VCaP (cell line): ENCODE data around the gene AUTS2.

ENCODE experiments used
- H3K27ac ChIP-seq: fragments of 450-650 bp; 2 replicates; pipeline ENCODE4 v1.5.1; 2017
- TF ChIP-seq, protein P1 (sequence below): fragments of 450-650 bp; conservative IDR thresholded peaks from 2 replicates; pipeline ENCODE4 v1.5.1; 2017; ENCODE audit warnings: mild to moderate bottlenecking, moderate library complexity

The AUTS2 gene

DNA sequence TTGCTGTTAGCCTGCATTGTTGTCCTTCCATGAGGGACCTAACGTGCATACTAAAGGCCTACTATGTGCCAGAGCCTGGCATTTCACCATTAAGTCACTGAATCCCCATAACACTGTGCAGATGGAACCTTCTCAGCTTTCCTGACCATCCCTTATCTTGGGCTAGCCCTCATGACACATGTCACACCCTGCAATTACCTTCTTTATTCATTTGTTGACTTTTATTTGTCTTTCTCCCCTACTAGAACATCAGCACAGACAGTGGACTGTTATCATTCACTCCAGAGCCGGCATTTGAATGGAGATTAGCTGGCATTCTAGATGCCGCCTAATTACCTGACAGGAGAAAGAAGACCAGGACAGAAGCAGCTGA is 1062.5 kb downstream of the AUTS2 start:
- TF ChIP-seq, protein P1, sequence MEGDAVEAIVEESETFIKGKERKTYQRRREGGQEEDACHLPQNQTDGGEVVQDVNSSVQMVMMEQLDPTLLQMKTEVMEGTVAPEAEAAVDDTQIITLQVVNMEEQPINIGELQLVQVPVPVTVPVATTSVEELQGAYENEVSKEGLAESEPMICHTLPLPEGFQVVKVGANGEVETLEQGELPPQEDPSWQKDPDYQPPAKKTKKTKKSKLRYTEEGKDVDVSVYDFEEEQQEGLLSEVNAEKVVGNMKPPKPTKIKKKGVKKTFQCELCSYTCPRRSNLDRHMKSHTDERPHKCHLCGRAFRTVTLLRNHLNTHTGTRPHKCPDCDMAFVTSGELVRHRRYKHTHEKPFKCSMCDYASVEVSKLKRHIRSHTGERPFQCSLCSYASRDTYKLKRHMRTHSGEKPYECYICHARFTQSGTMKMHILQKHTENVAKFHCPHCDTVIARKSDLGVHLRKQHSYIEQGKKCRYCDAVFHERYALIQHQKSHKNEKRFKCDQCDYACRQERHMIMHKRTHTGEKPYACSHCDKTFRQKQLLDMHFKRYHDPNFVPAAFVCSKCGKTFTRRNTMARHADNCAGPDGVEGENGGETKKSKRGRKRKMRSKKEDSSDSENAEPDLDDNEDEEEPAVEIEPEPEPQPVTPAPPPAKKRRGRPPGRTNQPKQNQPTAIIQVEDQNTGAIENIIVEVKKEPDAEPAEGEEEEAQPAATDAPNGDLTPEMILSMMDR = no peak
- no peak overlapping the region for H3K27ac ChIP-seq

DNA sequence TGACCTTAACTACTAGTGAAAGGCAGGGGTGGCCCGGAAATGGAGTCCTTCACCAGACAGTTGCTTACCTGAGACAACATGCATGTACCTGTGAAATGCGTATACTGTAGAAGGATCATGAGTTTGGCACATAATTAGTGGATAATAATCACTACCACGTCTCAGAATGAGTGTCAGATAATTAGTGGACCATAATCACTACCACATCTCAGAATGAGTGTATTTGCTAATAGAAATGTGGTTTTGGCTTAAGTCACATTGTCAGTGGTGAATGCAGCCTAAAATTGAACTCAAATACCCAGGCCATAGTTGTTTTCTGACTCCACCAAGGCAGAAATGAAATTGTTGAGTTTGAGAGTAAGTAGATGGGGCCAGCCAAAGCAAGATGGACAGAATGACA is 1065.4 kb downstream of the AUTS2 start:
- TF ChIP-seq, protein P1 = no peak

DNA sequence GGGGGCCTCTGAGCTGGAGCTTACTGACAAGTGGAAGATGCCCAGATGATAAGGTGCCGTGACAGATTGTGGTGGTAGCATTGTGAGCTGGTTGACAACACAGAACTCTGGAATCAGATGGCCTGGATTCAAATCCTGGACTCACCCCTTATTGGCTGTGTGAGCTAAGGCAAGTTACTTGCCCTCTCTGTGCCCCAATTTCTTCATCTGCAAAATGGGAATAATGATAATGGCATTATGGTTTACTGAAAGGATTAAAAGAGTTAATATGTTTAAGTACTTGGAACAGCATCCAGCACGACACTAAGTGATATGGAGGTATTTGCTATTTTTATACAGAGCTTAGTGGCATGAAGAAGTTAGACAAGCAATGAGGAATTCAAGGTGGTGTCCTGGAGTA is 1067.7 kb downstream of the AUTS2 start:
- no peak overlapping the region for H3K27ac ChIP-seq
- TF ChIP-seq, protein P1 = no peak

More for the DNA sequence above, 1065.4 kb downstream of the AUTS2 start:
- H3K27ac ChIP-seq = no peak overlapping the region

DNA sequence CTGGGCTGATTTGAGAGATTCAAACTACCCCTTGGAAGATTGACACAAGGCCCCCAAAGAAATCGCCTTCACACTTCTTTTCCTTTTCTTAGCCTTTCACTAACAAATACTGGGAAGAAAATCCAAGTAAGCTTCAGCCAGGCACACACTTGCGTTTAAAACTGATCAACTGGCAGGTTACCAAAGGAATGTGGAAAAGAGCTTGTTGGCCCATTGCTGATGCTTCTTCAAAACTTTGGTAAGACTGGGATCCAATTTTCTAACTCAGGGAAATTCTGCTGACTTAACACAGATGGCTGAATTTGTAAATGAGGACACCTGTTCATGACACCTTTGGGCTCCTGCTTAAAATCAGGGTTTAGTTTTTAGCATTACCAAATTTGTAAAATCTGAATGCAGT is 1069.1 kb downstream of the AUTS2 start:
- H3K27ac ChIP-seq = no peak overlapping the region
- TF ChIP-seq, protein P1 = no peak

DNA sequence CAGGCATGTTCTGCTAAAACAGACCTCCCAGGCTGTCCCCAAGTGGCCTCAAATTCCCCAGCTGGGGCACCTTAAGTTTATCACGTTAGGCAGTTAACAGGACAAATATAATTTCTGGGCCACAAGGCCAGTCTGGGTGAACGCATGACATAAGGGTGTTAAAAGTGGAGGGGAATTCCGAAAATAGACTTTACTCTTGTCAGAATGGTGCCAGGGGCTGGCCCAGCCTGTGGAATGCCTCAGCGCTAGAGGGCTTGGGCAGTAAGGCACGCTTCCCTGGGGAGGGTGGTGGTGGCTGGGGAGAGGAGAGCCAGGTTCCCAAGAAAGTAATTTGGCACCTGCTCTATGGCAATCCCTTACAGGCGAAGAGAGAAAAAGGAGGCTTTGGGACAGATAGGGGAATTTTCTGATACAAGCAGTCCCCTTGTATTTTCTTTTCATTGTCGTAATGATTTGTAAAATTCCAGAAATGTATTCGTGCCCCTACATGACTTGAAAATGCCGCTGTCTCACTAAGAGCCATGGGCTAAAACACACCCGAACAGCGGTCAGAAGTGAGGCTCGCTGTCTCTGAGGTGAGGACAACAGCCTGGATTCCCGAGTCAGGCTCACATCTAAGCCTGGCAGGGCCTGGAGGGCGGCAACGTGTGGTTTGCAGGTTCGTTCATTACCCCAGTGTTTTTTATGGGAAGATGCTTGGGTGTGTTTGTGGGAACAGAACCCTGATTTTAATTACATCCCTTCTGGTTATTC is 1070.5 kb downstream of the AUTS2 start:
- H3K27ac ChIP-seq = no peak overlapping the region

DNA sequence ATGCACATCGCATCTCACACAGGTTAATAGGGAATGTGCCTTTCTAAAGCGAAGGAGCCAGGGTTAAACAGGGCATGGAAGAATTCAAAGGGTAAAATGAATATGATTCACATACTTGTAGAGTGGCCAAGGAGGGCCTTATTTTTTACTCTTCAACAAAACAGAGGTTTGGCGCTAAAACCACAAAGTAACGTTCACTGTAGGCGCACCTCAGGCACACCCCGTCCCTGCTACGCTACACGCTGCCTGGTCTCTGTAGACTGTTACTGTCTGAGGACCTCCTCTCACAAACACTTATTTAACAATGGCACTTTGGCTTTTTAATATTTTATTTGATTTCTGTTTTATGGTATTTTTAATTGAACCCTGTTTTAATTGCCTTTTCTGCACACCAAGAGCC is 1071.6 kb downstream of the AUTS2 start:
- no peak overlapping the region for H3K27ac ChIP-seq
- TF ChIP-seq, protein P1 = no peak

More for the DNA sequence above, 1070.5 kb downstream of the AUTS2 start:
- TF ChIP-seq, protein P1 = no peak

DNA sequence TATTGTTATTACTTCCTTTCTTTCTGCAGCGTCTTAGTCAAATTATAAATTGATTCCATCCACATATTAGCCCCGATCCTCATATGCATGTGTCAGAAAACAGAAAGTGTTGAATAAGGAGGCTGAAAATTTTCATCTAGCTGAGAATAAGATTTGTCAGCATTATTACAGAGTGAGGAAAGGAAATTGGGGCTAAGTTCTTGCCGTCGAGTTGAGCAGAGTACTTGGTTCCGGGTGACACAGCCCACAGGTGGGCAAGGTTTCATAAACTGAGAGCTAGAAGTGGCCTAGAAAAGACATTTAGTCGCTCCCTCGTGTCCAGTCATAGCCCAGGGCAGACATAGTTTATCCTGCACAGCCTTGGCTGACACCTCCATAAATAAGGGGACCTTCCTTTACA is 1072.0 kb downstream of the AUTS2 start:
- H3K27ac ChIP-seq = no peak overlapping the region
- TF ChIP-seq, protein P1 = no peak
